Fibroblast of mammary gland (primary cell): ENCODE measurements around the gene SOWAHB.

Source experiments
- DNase-seq: peaks from one replicate; pipeline ENCODE4 v3.0.0-alpha.2; 2010; ENCODE audit warnings: low read depth
- H3K4me3 ChIP-seq: 2 replicates; pipeline ENCODE4 v1.5.1; 2011; ENCODE audit warnings: low read depth, mild to moderate bottlenecking, low read length, moderate library complexity; ENCODE audit not compliant: control insufficient read depth
- CTCF ChIP-seq: conservative IDR thresholded peaks from 2 replicates; pipeline ENCODE4 v1.5.1; 2011; ENCODE audit warnings: low read depth, low read length, inconsistent platforms; ENCODE audit not compliant: control insufficient read depth, insufficient read depth

The SOWAHB gene, protein sequence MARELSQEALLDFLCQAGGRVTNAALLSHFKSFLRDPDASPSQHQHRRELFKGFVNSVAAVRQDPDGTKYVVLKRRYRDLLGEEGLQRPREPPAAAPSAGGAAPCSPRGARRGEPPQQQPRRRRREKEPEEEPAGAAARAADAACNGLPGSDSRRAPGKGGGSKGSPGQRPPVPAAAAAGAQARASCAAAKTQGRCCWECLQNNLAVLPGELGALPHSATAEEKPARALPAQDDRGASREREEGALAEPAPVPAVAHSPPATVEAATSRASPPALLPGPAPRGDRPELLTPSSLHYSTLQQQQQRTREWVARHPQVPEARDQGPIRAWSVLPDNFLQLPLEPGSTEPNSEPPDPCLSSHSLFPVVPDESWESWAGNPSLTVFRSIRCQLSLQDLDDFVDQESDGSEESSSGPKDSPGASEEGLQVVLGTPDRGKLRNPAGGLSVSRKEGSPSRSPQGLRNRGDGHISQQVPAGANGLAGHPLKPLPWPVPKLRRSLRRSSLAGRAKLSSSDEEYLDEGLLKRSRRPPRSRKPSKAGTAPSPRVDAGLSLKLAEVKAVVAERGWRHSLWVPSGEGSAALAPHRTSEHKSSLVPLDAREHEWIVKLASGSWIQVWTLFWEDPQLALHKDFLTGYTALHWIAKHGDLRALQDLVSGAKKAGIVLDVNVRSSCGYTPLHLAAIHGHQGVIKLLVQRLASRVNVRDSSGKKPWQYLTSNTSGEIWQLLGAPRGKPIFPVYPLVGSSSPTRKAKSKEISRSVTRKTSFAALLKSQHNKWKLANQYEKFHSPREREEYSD

GRCh38 chr4:76897536-76898384, at the start of gene SOWAHB:
SOWAHB (minus strand) TSS chr4:76898144; CDS start chr4:76897849, 295 bp downstream.
- H3K4me3 ChIP-seq: no peak within 1 kb of the TSS
- no peak for DNase-seq
- TF ChIP-seq CTCF: no peak

- TF ChIP-seq CTCF: no peak
- no peak overlapping the region for H3K4me3 ChIP-seq
- no peak for DNase-seq
Observed at GRCh38 chr4:76947369-76947768, 49.4 kb upstream of the SOWAHB start.

- no peak for DNase-seq
- H3K4me3 ChIP-seq: no peak overlapping the region
- TF ChIP-seq CTCF: no peak
Observed at GRCh38 chr4:76943790-76944189, 45.8 kb upstream of the SOWAHB start.

DNA sequence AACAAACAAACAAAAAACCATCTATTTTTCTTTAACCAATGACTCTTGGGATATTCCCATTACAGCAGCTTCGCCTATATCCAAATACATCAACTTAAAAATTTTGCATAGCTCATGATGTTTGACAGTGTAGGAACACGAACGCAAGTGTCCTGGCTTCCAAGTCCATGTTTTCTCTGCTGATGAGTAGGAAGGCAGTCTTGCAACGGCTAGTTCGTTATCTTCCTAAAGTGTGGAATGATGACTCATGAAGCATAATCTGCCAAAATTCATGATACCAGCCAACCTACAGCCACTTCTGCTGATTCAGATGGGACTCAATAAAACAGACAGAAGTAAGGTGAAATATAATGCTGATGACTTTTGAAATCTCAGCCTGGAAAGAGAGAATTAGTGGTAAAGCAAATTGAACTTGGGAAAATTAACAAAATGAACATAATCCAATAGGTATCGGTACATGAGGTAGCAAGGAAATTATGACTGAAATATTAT, 45.2 kb upstream of the SOWAHB start:
- H3K4me3 ChIP-seq: no peak overlapping the region
- peak; percentile 85 for DNase-seq
- TF ChIP-seq CTCF: no peak

- no peak overlapping the region for H3K4me3 ChIP-seq
- TF ChIP-seq CTCF: no peak
- no peak for DNase-seq
Observed at GRCh38 chr4:76939184-76939583, 41.2 kb upstream of the SOWAHB start.
